Mononuclear cell (primary cell): ENCODE results near the gene CASP10. TPM values are rescaled to one million over a fixed set of nuclear protein-coding genes. Genes with fewer than 3 reads are reported as not detected.
A peak's percentile ranks its signal among the peaks of the same experiment; 100 is the strongest.

Experiments
- H3K27me3 ChIP-seq: 2 replicates; pipeline ENCODE4 v1.6.0; 2011; ENCODE audit warnings: low read length, control low read depth; ENCODE audit not compliant: insufficient read depth
- H3K4me1 ChIP-seq: 2 replicates; pipeline ENCODE4 v1.5.1; 2011; ENCODE audit warnings: mild to moderate bottlenecking, low read length, control low read depth; ENCODE audit not compliant: insufficient read depth
- H3K4me3 ChIP-seq: 2 replicates; pipeline ENCODE4 v1.5.1; 2011; ENCODE audit warnings: mild to moderate bottlenecking, low read length, moderate library complexity
- H3K9me3 ChIP-seq: 2 replicates; pipeline ENCODE4 v1.5.1; 2011; ENCODE audit warnings: low read depth, mild to moderate bottlenecking, control low read depth, low read length
- total RNA-seq: library from RNA; depleted of rRNA; stranded (reverse); fragments of >200 nt; gene quantifications from one replicate; pipeline ENCODE4 v1.2.3, GENCODE V29; 2012

Gene CASP10
- total RNA-seq, 1 donor: 29.7 TPM

GRCh38 chr2:201250741-201251140, 67.8 kb downstream of the CASP10 start:
- Histone ChIP-seq H3K4me1 (peaks cover 63% of the 10 kb centered on the region), H3K27me3 (no peaks in the 10 kb centered on the region), H3K4me3 (no peak overlapping the region), H3K9me3 (no peaks in the 10 kb centered on the region)

GRCh38 chr2:201254081-201254730, 71.3 kb downstream of the CASP10 start:
- Histone ChIP-seq H3K27me3 (no peaks in the 10 kb centered on the region), H3K4me3 (no peak overlapping the region)

GRCh38 chr2:201255408-201256033, 72.6 kb downstream of the CASP10 start:
- Histone ChIP-seq H3K4me1 (peaks cover 83% of the 10 kb centered on the region), H3K9me3 (no peaks in the 10 kb centered on the region), H3K27me3 (no peaks in the 10 kb centered on the region), H3K4me3 (no peak overlapping the region)

More at GRCh38 chr2:201254081-201254730, 71.3 kb downstream of the CASP10 start:
- Histone ChIP-seq H3K9me3 (no peaks in the 10 kb centered on the region), H3K4me1 (peaks cover 76% of the 10 kb centered on the region)

GRCh38 chr2:201256082-201256481, 73.1 kb downstream of the CASP10 start:
- Histone ChIP-seq H3K4me3 (no peak overlapping the region), H3K27me3 (no peaks in the 10 kb centered on the region), H3K4me1 (peaks cover 83% of the 10 kb centered on the region), H3K9me3 (no peaks in the 10 kb centered on the region)

- peaks cover 79% of the 10 kb centered on the region for H3K4me1 ChIP-seq
- peak overlapping the region; percentile 74 for H3K4me3 ChIP-seq
- no peaks in the 10 kb centered on the region for H3K9me3 ChIP-seq
- no peaks in the 10 kb centered on the region for H3K27me3 ChIP-seq
Measured at GRCh38 chr2:201257381-201257955, 74.5 kb downstream of the CASP10 start.

- H3K27me3 ChIP-seq: no peaks in the 10 kb centered on the region
- H3K9me3 ChIP-seq: no peaks in the 10 kb centered on the region
- peak overlapping the region; percentile 74 for H3K4me3 ChIP-seq
- H3K4me1 ChIP-seq: peaks cover 78% of the 10 kb centered on the region
Measured at GRCh38 chr2:201257956-201258665, 75.2 kb downstream of the CASP10 start.

GRCh38 chr2:201258666-201259615, 76.0 kb downstream of the CASP10 start:
- Histone ChIP-seq H3K27me3 (no peaks in the 10 kb centered on the region), H3K9me3 (no peaks in the 10 kb centered on the region), H3K4me1 (peaks cover 73% of the 10 kb centered on the region), H3K4me3 (peak overlapping the region; percentile 74)

- H3K4me3 ChIP-seq: peak within 1 kb of the TSS; percentile 74
- H3K9me3 ChIP-seq: no peaks in the 10 kb centered on the region
- peaks cover 73% of the 10 kb centered on the region for H3K4me1 ChIP-seq
- H3K27me3 ChIP-seq: no peaks in the 10 kb centered on the region
Measured at GRCh38 chr2:201260302-201260800, 77.4 kb downstream of the CASP10 start, which contains the start of gene CASP8. Gene CASP8, plus strand, starts transcription at chr2:201260536. Its CDS starts 5,951 bp downstream, at chr2:201266487.

- peak overlapping the region; percentile 74 for H3K4me3 ChIP-seq
- no peaks in the 10 kb centered on the region for H3K27me3 ChIP-seq
- no peaks in the 10 kb centered on the region for H3K9me3 ChIP-seq
- H3K4me1 ChIP-seq: peaks cover 72% of the 10 kb centered on the region
Measured at GRCh38 chr2:201261471-201261870, 78.5 kb downstream of the CASP10 start.

GRCh38 chr2:201261906-201262305, 79.0 kb downstream of the CASP10 start:
- Histone ChIP-seq H3K4me1 (peaks cover 72% of the 10 kb centered on the region), H3K9me3 (no peaks in the 10 kb centered on the region), H3K4me3 (peak overlapping the region; percentile 74), H3K27me3 (no peaks in the 10 kb centered on the region)

GRCh38 chr2:201262718-201263117, 79.8 kb downstream of the CASP10 start:
- Histone ChIP-seq H3K9me3 (no peaks in the 10 kb centered on the region), H3K27me3 (no peaks in the 10 kb centered on the region), H3K4me1 (peaks cover 71% of the 10 kb centered on the region), H3K4me3 (peak overlapping the region; percentile 8)

- Histone ChIP-seq H3K9me3 (no peaks in the 10 kb centered on the region), H3K4me1 (peaks cover 75% of the 10 kb centered on the region), H3K27me3 (no peaks in the 10 kb centered on the region), H3K4me3 (no peak overlapping the region)
Measured at GRCh38 chr2:201263779-201264178, 80.8 kb downstream of the CASP10 start.

GRCh38 chr2:201264472-201265173, 81.7 kb downstream of the CASP10 start:
- H3K9me3 ChIP-seq: no peaks in the 10 kb centered on the region
- peaks cover 73% of the 10 kb centered on the region for H3K4me1 ChIP-seq
- H3K27me3 ChIP-seq: no peaks in the 10 kb centered on the region
- no peak overlapping the region for H3K4me3 ChIP-seq
